ENCODE results near the gene CNOT4.

DNA sequence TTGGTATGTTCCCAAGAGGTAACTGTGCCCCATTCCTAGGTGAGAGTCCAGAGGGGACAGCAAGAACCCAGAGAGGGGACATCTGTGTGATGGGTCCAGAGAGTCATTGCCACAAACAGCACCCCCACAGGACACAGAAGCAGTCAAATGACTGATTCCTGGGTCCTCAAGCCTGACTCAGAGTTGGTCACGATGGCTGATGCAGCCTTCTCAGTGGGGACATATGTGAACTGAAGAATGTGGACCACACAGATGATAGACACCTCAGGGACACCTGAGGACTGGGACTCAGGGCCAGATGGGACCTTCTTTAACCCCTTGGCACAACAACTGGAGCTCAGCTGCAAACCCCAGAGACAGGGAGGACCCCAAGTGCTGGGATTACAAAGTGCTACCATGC lies 179.8 kb downstream of the CNOT4 start:
- no peak for TF ChIP-seq RAD21 (conservative IDR thresholded peaks at IDR 0.05 in 1 of 2, IDR thresholded peaks at IDR 0.05 in 1 of 2)
- no peak for TF ChIP-seq CEBPB (IDR thresholded peaks at IDR 0.05)
- TF ChIP-seq, protein P1, sequence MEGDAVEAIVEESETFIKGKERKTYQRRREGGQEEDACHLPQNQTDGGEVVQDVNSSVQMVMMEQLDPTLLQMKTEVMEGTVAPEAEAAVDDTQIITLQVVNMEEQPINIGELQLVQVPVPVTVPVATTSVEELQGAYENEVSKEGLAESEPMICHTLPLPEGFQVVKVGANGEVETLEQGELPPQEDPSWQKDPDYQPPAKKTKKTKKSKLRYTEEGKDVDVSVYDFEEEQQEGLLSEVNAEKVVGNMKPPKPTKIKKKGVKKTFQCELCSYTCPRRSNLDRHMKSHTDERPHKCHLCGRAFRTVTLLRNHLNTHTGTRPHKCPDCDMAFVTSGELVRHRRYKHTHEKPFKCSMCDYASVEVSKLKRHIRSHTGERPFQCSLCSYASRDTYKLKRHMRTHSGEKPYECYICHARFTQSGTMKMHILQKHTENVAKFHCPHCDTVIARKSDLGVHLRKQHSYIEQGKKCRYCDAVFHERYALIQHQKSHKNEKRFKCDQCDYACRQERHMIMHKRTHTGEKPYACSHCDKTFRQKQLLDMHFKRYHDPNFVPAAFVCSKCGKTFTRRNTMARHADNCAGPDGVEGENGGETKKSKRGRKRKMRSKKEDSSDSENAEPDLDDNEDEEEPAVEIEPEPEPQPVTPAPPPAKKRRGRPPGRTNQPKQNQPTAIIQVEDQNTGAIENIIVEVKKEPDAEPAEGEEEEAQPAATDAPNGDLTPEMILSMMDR (IDR thresholded peaks at IDR 0.05), result no peak
- TF ChIP-seq, protein P2, sequence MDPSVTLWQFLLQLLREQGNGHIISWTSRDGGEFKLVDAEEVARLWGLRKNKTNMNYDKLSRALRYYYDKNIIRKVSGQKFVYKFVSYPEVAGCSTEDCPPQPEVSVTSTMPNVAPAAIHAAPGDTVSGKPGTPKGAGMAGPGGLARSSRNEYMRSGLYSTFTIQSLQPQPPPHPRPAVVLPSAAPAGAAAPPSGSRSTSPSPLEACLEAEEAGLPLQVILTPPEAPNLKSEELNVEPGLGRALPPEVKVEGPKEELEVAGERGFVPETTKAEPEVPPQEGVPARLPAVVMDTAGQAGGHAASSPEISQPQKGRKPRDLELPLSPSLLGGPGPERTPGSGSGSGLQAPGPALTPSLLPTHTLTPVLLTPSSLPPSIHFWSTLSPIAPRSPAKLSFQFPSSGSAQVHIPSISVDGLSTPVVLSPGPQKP (IDR thresholded peaks at IDR 0.05; ENCODE audit: low read depth, low read length), result no peak
- no peak for TF ChIP-seq FOXS1 (CRISPR knock-in tag; IDR thresholded peaks at IDR 0.05)
- TF ChIP-seq, protein P3, sequence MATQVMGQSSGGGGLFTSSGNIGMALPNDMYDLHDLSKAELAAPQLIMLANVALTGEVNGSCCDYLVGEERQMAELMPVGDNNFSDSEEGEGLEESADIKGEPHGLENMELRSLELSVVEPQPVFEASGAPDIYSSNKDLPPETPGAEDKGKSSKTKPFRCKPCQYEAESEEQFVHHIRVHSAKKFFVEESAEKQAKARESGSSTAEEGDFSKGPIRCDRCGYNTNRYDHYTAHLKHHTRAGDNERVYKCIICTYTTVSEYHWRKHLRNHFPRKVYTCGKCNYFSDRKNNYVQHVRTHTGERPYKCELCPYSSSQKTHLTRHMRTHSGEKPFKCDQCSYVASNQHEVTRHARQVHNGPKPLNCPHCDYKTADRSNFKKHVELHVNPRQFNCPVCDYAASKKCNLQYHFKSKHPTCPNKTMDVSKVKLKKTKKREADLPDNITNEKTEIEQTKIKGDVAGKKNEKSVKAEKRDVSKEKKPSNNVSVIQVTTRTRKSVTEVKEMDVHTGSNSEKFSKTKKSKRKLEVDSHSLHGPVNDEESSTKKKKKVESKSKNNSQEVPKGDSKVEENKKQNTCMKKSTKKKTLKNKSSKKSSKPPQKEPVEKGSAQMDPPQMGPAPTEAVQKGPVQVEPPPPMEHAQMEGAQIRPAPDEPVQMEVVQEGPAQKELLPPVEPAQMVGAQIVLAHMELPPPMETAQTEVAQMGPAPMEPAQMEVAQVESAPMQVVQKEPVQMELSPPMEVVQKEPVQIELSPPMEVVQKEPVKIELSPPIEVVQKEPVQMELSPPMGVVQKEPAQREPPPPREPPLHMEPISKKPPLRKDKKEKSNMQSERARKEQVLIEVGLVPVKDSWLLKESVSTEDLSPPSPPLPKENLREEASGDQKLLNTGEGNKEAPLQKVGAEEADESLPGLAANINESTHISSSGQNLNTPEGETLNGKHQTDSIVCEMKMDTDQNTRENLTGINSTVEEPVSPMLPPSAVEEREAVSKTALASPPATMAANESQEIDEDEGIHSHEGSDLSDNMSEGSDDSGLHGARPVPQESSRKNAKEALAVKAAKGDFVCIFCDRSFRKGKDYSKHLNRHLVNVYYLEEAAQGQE (IDR thresholded peaks at IDR 0.05), result no peak
- no peak for TF ChIP-seq JUN (IDR thresholded peaks at IDR 0.05)
- TF ChIP-seq POLR2A (IDR thresholded peaks at IDR 0.05; ENCODE audit: low read length), result no peak
- TF ChIP-seq POLR2AphosphoS2 (conservative IDR thresholded peaks at IDR 0.05; ENCODE audit: low read length), result no peak
- TF ChIP-seq CHD4 (IDR thresholded peaks at IDR 0.05; ENCODE audit: borderline replicate concordance), result no peak
- TF ChIP-seq EP300 (IDR thresholded peaks at IDR 0.05), result no peak
- TF ChIP-seq MYC (IDR thresholded peaks at IDR 0.05; ENCODE audit: borderline replicate concordance, low read length), result no peak
- TF ChIP-seq ZSCAN20 (CRISPR knock-in tag; IDR thresholded peaks at IDR 0.05), result no peak
